PC-3 (cell line): ENCODE results near the gene MINDY1. TPM values are rescaled to one million over a fixed set of nuclear protein-coding genes. Genes with fewer than 3 reads are reported as not detected.

Experiments
- ATAC-seq: fragments of 200-7000 bp; cut with Tn5 transposase; 2 replicates; pipeline ENCODE4 v1.9.1; 2020; ENCODE audit warnings: mild to moderate bottlenecking, moderate library complexity
- BruUV-seq: library from RNA; stranded (reverse); fragments of 400-500 nt; replicated peaks from 2 replicates; lab custom pipeline; 2021; lab: Mats Ljungman, UMichigan
- CTCF ChIA-PET: fragments of 300-600 bp; sonication (Branson Sonifier 250); formaldehyde crosslinking; loops from one replicate; lab custom pipeline; 2022; ENCODE audit warnings: antibody characterized with exemption; lab: Charles Lee
- POLR2A ChIA-PET: fragments of 300-600 bp; sonication (Branson Sonifier 250); formaldehyde crosslinking; loops from one replicate; lab custom pipeline; 2022; ENCODE audit warnings: antibody characterized with exemption; ENCODE audit not compliant: unreplicated experiment; lab: Charles Lee
- DNase-seq: peaks from one replicate; pipeline ENCODE4 v3.0.0-alpha.2; 2015
- H2AFZ ChIP-seq: fragments of 300-600 bp; sonication (generic); 2 replicates; pipeline ENCODE4 v1.6.0; 2016; ENCODE audit warnings: antibody characterized with exemption, low read length
- H3F3A ChIP-seq: fragments of 300-600 bp; sonication (generic); one replicate; pipeline ENCODE4 v1.6.0; 2017; ENCODE audit warnings: antibody characterized with exemption, low read length, control low read depth, mild to moderate bottlenecking; ENCODE audit not compliant: unreplicated experiment
- H3K27ac ChIP-seq: fragments of 300-600 bp; sonication (generic); 2 replicates; pipeline ENCODE4 v1.5.1; 2016; ENCODE audit warnings: mild to moderate bottlenecking, low read length
- H3K27me3 ChIP-seq: fragments of 300-600 bp; sonication (generic); 2 replicates; pipeline ENCODE4 v1.6.1; 2016; ENCODE audit warnings: low read length, mixed read lengths
- H3K36me3 ChIP-seq: fragments of 300-600 bp; sonication (generic); 2 replicates; pipeline ENCODE4 v1.6.1; 2016; ENCODE audit warnings: low read depth, mixed run types, low read length, mixed read lengths
- H3K4me1 ChIP-seq: fragments of 300-600 bp; sonication (generic); 2 replicates; pipeline ENCODE4 v1.5.1; 2016; ENCODE audit warnings: low read length; ENCODE audit not compliant: insufficient read depth
- H3K4me2 ChIP-seq: fragments of 300-600 bp; sonication (generic); 2 replicates; pipeline ENCODE4 v1.6.0; 2016; ENCODE audit warnings: low read length
- H3K4me3 ChIP-seq: fragments of 300-600 bp; sonication (generic); 2 replicates; pipeline ENCODE4 v1.5.1; 2016; ENCODE audit warnings: mild to moderate bottlenecking, low read length, mixed read lengths
- H3K79me2 ChIP-seq: fragments of 300-600 bp; sonication (generic); 2 replicates; pipeline ENCODE4 v1.6.1; 2017; ENCODE audit warnings: low read length, mixed read lengths
- H3K9ac ChIP-seq: fragments of 300-600 bp; sonication (generic); 2 replicates; pipeline ENCODE4 v1.6.0; 2016; ENCODE audit warnings: mild to moderate bottlenecking, low read length
- H3K9me2 ChIP-seq: fragments of 300-600 bp; sonication (generic); replicated peaks from 2 replicates; pipeline ENCODE4 v1.6.1; 2016; ENCODE audit warnings: mixed run types, low read length, mixed read lengths
- H3K9me3 ChIP-seq: fragments of 300-600 bp; sonication (generic); 2 replicates; pipeline ENCODE4 v1.6.1; 2016; ENCODE audit warnings: low read length, mixed read lengths
- H4K20me1 ChIP-seq: fragments of 300-600 bp; sonication (generic); 2 replicates; pipeline ENCODE4 v1.6.1; 2016; ENCODE audit warnings: low read length, mixed read lengths
- CTCF ChIP-seq: fragments of 300-600 bp; sonication (generic); conservative IDR thresholded peaks from 2 replicates; pipeline ENCODE4 v1.5.1; 2017; ENCODE audit warnings: antibody characterized with exemption, low read depth, mild to moderate bottlenecking, low read length
- EZH2 ChIP-seq: fragments of 300-600 bp; sonication (generic); IDR thresholded peaks from one replicate; pipeline ENCODE4 v1.6.1; 2017; ENCODE audit warnings: antibody characterized with exemption, mild to moderate bottlenecking, low read length; ENCODE audit not compliant: unreplicated experiment
- EZH2phosphoT487 ChIP-seq: fragments of 300-600 bp; sonication (generic); IDR thresholded peaks from 2 replicates; pipeline ENCODE4 v1.6.1; 2018; ENCODE audit warnings: mild to moderate bottlenecking, antibody characterized with exemption, low read length, borderline replicate concordance
- intact Hi-C: fragments of 100-400 bp; cut with micrococcal nuclease; formaldehyde crosslinking; loops from 2 replicates; pipeline ENCODE4 v1.9.0; 2023
- total RNA-seq: library from RNA; depleted of rRNA; stranded (reverse); fragments of >200 nt; gene quantifications from 2 replicates; pipeline ENCODE4 v1.2.3, GENCODE V29; 2014

Gene MINDY1
- total RNA-seq, 1 experiment from 2014 or later, result 6.3 TPM

- TF ChIP-seq EZH2phosphoT487 (no peak), CTCF (no peak), EZH2 (no peak)
- intact Hi-C loops, result loop anchor here (2.0 to 10.0 kb wide), 2 partner anchors 19 to 433 kb away; no protein-coding TSS in a partner anchor
- Histone ChIP-seq H3K79me2 (no peaks in the 10 kb centered on the region), H2AFZ (no peak overlapping the region), H3K36me3 (no peaks in the 10 kb centered on the region), H3K4me1 (peaks cover 22% of the 10 kb centered on the region), H3F3A (no peaks in the 10 kb centered on the region), H3K4me2 (no peak overlapping the region), H3K27ac (peak overlapping the region; percentile 52), H3K9ac (no peak overlapping the region), H3K27me3 (no peaks in the 10 kb centered on the region), H3K4me3 (no peak overlapping the region), H3K9me3 (no peaks in the 10 kb centered on the region), H3K9me2 (no peaks in the 10 kb centered on the region), H4K20me1 (no peaks in the 10 kb centered on the region)
- CTCF ChIA-PET, result interaction anchor here (0.5 to 1.3 kb wide), 2 partner anchors 9 to 433 kb away, joined by 5 read pairs; partner anchors contain the start of gene MINDY1
- DNase-seq (peak; percentile 76), ATAC-seq (peak; percentile 62)
- BruUV-seq, result no TSS peak
- POLR2A ChIA-PET, result interaction anchor here (0.6 kb wide), 1 partner anchor 679 kb away, joined by 15 read pairs; no protein-coding TSS in a partner anchor
Measured at GRCh38 chr1:150997949-150998348, 8.8 kb downstream of the MINDY1 start.

- Histone ChIP-seq H3K27ac (peak overlapping the region; percentile 52; the same call in 1 of the 2 replicates), H2AFZ (no peak overlapping the region), H3F3A (no peaks in the 10 kb centered on the region), H3K9ac (no peak overlapping the region), H3K27me3 (no peaks in the 10 kb centered on the region), H3K4me1 (peaks cover 22% of the 10 kb centered on the region), H3K9me3 (no peaks in the 10 kb centered on the region), H3K4me2 (no peak overlapping the region), H4K20me1 (no peaks in the 10 kb centered on the region), H3K4me3 (no peak overlapping the region), H3K79me2 (no peaks in the 10 kb centered on the region), H3K9me2 (no peaks in the 10 kb centered on the region), H3K36me3 (no peaks in the 10 kb centered on the region)
- ATAC-seq (no peak), DNase-seq (no peak)
- intact Hi-C loops, result loop anchor here (2.0 to 10.0 kb wide), 2 partner anchors 18 to 432 kb away; no protein-coding TSS in a partner anchor
- no TSS peak for BruUV-seq
- POLR2A ChIA-PET, result interaction anchor here (0.7 kb wide), 1 partner anchor 211 kb away, joined by 4 read pairs; no protein-coding TSS in a partner anchor
- no peak for TF ChIP-seq CTCF
- no peak for TF ChIP-seq EZH2phosphoT487
- no peak for TF ChIP-seq EZH2
- CTCF ChIA-PET, result interaction anchor here (0.7 to 1.7 kb wide), 3 partner anchors 9 to 51 kb away, joined by 5 to 17 read pairs (median 5); partner anchors contain the start of gene MINDY1
Measured at GRCh38 chr1:150997126-150997872, 9.4 kb downstream of the MINDY1 start.
